Lung microvascular endothelial cell (primary cell): ENCODE data around the gene MRPL1. TPM values are rescaled to one million over a fixed set of nuclear protein-coding genes. Genes with fewer than 3 reads are reported as not detected.
"Not testable (repeated sequence)": the region's sequence is repeated elsewhere in the genome, so short reads cannot be mapped to it uniquely, and the experiment has no call there.

Experiments
- DNase-seq, 2 donors: peaks; one replicate each; pipeline versions ENCODE4 v3.0.0 to v3.0.0-alpha.2; 2010; ENCODE audit warnings: low read depth in 2 of 2
- total RNA-seq: library from RNA; depleted of rRNA; stranded (reverse); fragments of >200 nt; gene quantifications from 2 replicates; pipeline ENCODE4 v1.2.1, GENCODE V29; 2014

The MRPL1 gene
- total RNA-seq, 1 donor from 2014 or later = 18.3 TPM

DNA sequence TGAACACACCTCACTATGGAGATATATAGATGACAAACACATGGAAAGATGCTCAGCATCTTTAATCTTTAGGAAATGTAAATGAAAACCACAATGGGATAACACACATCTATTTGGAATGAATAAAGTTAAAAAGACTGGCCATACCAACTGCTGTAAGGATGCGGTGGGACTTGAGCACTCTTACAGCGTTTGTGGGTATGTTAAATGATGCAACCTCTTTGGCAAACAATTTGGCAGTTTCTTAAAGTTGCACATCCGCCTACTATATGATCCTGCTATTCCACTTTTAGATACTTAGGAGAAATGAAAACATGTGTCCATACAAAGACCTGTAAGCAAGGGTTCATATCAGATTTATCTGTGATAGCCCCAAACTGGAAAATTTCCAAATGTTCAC, 50.7 kb downstream of the MRPL1 start:
- DNase-seq = no peak

DNA sequence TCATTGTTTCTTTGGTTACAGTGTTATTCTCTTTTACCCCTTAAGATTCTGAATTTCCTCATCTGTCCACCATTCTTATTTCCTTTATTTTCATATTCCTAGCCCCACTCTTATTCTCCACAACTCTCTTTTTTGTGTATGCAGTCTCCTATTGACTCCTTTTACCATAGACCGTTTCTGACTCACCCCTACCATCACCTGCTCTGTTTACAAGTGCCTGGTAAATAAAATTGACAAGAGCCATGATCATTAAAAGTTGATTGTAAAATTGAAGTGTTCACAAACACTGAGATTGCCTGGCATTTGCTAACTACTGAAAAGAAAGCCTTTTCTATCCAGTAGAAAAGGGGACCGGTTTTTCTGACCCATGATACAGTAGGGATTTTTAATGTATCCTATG, 54.4 kb downstream of the MRPL1 start:
- DNase-seq = no peak

DNA sequence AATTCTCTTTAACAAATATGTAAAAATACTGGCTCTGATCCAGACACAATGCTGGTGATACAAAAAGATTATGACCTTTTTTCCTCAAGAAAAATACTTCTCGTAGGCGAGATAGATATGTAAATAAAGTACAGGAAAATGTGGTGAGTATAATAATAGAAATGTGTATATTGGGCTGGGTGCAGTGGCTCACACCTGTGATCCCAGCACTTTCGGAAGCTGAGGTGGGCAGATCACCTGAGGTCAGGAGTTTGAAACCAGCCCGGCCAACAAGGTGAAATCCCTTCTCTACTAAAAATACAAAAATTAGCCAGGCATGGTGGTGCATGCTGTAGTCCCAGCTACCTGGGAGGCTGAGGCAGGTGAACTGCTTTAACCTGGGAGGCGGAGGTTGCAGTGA, 55.0 kb downstream of the MRPL1 start:
- DNase-seq = no peak

DNA sequence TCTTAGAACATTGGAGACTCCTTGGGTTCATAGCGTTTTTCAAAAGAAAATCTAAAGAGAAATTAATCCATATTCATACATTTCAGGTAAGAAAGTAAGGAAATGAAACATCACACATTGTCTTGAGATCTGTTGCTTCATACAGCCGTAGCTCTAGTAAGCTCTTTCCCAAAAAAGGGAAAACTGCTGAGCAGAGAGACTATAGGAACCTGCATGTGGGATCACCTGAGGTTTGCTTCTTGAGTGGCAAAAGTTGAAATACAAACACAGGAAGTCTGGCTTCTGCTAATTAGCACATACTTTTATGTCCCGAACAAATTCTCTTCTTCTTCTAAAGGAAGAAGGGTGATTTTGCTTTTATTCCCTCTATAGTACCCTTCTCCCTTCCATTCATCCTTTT, 57.7 kb downstream of the MRPL1 start:
- no peak for DNase-seq

DNA sequence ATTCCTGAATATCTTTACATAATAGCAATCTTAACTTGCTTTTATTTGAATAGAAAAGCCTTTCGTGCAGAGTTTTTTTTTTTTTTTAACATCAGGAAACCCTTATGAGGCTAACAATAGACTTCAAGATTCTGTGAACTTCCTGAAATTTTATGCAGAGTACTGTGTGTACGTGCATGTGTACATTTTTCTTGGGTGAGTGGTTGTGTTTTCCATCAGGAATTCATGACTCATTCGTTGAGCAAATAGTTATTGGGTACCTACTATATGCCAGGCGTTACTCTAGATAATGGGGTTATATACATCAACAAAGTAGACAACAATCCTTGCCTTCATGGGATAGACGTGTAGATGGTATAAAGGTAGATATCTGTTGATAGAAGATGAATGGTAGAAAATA, 59.1 kb downstream of the MRPL1 start:
- DNase-seq = peak; percentile 60 to 98

DNA sequence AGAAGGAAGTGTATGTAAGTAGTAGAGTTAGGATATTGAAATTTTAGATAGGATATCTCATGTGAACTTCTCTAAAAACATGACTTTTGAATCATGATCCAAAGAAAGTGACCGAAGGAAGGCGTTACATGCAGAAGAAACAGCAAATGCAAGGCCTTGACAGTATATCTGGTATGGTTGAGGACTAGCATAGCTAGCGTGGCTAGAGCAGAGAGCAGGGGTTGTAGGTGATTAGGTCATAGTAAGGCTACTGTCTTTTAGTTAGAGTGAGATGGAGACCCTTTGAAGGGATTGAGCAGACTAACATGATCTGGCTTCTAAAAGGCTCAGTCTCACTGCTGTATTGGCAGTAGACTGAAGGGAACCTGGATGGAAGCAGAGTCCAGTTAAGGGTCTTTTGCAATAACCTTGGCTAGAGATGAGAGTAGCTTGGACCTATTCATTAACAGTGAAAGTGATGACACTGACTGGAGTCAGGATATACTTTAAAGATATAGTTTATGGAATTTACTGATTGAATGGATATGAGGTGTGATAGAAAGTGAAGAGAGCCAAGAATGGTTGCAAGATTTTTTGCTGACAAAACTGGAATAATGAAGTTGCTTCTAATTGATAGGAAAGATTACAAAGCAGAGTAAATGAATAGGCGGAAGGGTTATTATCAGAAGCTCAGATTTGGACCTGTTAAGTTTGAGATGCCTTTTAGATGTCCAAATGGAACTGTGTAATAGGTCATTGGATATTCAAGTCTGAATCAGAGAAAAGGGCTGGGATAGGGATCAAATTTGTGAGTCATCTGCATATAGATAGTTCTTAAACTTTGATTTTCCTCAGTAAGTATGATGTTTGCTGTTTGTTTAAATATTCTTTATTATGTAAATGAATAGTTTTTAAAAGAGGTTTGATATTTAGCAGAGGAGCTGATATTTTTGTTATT, 59.8 kb downstream of the MRPL1 start:
- peak in 1 of 2 donors; percentile 61 for DNase-seq

DNA sequence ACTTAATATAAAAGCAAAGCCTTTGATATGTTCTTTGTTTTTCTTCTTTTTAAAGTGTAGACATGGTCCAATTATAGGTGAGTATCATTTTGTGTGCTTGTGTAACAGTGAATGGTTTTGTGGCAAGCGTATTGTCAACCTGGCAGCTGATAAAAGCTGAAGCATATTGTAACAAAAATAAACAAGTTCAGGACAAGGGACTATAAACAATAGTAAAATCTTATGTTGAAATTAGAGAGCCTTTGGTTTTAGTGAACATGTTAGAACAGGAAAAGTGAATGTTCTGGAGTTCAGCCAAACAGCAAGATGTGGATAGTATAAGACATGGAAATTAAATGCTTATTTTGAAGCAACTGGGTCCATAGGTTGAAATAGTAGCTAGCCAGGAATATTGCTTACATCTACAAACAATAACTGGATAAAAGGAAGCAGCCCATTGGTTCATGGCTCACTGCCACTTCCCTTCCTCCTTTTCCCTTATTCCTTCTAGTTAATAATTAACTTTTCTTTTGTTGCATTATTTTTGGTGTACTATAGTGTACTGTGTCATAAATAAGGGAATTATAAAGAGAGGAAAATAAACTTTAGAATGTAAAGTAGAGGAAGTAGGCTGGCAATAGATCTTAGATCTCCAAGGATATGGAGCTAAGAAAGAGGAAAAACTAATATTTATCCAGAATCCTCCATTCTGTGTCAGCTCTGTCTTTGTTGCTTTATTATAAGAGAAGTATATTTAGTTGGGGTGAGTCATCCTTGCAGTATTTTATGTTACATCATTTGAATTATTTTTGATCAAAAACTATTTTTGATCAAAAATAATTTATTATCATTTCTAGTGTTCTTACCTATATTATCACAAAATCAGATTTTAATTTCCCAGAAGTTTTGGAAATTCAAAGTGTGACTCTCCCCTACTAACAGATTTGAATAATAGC, 65.6 kb downstream of the MRPL1 start:
- peak; percentile 41 to 86 for DNase-seq

DNA sequence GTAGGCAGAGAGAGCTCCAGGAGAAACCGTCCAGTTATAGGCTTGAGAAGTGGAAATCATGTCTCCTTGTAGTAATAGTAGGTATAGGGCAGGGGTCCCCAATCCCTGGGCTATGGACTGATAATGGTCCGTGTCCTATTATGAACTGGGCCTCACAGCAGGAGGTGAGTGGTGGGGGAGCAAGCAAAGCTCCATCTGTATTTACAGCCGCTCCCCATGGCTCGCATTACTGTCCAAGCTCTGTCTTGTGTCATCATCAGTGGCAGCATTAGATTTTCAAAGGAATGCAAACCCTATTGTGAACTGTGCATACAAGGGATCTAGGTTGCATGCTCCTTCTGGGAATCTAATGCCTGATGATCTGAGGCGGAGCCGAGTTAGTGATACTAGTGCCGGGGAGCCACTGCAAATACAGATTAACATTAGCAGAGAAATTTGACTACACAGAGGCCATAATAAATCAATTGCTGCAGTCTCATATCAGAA, 67.6 kb downstream of the MRPL1 start:
- no peak for DNase-seq

DNA sequence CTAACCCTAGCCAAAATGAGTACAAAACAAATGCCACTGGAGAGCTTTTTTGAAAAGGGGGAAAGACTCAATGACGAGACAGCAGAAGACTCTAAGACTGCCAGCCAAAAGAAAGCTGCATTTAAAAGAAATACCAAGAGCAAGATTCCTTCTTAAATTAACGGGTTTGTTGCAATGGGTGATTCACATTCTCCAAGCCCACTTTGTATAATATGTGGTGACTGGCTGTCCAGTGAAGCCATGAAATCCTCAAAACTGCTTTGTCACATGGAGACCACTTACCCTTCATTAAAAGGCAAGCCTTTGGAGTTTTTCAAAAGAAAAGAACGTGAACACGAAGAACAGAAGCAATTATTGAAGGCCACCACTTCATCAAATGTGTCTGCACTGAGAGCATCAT, 68.2 kb downstream of the MRPL1 start:
- no peak for DNase-seq

DNA sequence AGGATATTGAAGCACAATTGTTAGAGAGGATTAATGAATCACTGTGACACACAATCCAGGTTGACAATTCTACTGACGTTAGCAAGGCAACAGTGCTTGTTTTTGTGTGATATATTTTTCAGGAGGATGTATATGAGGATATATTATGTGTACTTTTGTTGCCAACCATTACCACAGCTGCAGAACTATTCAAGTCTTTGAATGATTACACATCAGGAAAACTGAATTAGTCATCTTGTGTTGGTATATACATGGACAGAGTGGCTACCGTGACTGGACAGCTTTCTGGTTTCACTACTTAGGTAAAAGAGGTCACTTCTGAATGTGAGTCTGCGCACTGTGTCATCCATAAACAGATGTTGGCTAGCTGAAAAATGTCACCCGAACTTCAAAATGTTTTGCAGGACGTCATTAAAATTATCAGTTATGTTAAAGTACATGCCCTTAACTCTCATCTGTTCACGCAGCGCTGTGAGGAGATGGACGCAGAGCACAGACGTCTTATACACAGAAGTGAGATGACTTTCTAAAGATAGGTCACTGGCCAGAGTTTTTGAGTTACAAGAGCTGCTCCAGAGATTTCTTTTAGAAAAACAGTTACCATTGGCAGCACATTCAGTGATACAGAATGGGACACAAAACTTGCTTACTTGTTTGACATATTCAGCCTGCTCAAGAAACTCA, 69.0 kb downstream of the MRPL1 start:
- peak; percentile 54 to 98 for DNase-seq

DNA sequence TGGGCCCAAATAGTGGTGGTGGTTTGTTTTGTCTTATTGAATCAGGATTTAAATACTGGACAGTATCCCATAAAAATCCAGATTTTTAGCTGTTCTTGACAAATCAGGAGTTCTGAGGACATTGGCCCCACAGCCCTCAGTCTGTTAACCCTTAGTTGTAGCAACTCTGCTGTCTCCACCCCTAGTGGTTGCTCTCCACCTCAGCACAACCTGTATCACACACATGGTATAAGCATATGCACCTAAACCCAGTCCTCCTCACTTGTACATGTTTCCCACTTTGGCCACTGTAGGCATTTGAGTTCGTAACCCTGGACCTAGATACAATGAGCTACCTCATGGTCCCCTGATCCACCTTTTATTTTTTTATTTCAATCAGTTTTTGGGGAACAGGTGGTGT, 75.9 kb downstream of the MRPL1 start:
- DNase-seq = no peak

DNA sequence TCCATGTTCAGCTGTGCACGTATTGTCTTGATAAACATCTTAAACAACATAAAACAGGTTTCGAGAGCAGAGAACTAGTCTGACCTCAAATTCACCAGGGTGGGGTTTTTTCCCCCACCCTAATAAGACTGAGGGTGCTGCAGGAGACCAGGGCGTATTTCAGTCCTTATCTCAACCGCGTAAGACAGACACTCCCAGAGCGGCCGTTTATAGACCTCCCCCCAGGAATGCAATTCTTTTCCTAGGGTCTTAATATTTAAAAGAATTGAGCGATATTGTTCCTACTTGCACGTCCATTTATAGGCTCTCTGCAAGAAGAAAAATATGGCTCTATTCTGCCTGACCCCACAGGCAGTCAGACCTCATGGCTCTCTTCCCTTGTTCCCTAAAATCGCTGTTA, 83.3 kb downstream of the MRPL1 start:
- not testable (repeated sequence) for DNase-seq

DNA sequence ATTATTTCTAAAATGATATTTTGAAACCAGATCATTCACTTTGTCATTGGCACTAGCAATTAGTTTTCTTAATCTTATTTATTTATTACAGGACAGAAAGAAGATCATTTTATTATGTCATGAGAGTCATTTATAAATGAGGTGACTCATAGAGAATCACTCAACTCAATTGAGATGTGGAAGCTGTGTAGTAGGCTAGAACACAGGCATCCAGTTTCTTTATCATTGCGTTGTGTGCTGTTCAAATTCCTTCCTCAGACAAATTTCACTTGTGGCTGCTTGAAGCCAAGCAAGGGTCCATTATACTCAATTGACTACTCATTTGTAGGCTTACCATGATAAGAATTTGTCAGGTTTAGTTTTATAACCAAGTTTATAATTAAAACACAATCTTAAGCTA, 87.6 kb downstream of the MRPL1 start:
- DNase-seq = peak in 1 of 2 donors; percentile 9

DNA sequence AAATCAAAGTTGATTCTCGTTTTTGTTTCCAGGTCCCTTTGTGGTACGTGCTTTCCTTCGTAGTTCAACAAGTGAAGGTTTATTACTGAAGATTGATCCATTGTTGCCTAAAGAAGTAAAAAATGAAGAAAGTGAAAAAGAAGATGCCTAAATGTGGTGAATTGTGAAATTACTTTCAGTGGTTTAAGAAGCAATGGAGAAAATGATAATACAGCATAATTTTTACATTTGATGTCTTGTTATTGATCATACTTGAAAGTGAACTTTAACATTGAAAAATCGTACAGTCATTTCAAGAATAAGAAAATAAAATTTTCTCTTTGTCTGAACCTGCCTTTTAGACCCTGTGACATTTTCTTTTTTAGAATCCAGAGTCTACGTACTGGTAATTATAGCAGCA, 89.8 kb downstream of the MRPL1 start:
- no peak for DNase-seq

DNA sequence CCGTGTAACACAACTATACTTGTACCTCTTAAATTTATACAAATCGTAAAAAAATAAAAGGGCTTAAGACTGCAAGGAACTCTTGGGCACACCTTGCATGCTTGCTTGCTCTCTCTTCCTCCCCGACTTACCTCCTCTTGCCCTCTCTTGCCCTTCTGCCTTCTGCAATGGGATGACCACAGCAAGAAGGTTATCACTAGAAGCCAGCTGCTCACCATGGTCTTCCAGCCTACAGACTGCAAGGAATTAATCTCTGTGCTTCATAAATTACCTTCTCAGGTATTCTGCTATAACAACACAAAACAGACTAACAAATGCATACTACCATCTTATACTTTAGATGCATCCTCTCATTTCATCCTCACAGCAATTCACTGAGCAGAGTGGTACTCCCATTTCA, 92.1 kb downstream of the MRPL1 start:
- DNase-seq = no peak

DNA sequence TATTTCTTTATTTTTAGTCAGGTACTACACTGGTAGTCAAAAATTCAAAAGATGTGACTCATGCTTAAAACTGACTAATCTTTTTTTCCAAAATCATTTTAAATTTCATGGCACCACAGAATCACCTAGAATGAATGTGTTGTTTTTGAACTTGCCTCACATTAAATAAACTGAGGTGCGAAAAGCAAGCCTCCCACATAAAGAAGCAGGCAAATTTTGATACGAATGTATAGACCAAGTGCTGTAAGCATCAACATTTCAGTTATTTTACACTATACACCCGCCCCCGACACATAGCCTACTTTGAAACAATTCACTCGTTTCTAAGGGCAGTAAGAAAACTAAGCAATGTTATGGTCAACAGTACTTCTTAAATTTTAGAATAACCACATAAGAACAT, 94.3 kb downstream of the MRPL1 start:
- no peak for DNase-seq

DNA sequence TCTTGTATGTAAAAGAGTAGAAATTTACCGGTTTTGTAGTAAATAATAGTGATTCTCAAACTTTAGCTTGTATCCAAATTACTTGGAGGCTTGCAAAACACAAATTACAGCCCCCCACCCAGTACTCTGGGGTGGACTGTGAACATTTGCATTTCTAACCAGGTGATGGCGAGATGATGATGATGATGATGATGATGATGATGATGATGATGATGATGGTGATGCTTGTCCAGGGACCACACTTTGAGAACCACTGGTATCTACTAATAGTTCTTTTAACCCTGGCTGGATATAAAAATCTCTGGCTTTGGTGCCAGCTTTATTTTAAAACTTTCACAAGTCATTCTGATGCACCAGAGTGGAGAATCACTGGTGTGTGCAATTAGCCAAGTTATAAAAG, 96.3 kb downstream of the MRPL1 start:
- DNase-seq = no peak

DNA sequence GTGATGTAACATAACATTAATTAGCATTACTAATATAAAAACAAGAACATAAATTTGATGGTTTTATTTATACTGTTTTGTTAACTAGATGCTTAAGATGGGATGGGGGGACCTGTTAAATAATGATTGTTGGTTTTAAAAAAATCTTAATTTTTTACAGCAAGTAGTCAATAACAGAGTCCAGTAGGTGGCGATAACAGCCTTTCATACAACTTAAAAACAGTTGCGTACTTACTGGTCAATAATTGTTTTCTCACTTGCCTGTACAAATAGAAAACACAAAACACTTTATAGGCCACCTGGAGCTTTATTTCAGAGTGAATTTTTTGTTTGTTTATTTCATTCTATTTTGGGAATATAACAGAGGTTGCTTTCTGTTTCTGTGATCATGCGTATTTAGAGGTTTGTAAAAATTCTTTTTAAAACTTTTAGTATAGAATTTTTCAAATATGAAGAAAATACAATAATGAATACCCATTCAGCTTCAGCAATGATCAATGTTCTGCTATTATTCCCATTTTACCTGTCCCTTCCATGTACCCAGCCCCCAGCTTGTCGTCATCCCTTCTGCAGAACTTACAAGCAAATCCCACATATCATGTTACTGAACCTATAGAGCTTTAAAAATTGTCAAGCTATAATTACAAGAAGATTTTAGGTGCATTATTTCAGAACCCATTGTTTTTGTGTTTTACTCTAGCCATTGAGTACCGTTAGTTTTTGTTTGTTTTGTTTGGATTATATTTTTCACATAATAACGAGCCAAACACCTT, 97.1 kb downstream of the MRPL1 start:
- peak; percentile 70 to 71 for DNase-seq

DNA sequence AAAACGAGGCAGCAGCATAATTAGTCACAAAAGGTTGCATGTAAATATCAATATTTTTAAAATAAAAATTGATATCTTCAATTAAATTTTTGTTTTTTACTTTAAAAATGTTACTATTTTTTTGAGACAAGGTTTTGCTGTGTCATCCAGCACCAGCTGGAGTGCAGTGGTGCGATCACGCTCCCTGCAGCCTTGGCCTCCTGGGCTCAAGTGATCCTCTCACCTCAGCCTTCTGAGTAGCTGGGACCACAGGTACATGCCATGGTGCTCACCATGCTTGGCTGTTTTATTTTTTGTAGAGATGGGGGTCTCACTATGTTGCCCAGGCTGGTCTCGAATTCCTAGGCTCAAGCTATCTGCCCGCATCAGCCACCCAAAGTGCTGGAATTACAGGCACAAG, 97.7 kb downstream of the MRPL1 start:
- DNase-seq = no peak

DNA sequence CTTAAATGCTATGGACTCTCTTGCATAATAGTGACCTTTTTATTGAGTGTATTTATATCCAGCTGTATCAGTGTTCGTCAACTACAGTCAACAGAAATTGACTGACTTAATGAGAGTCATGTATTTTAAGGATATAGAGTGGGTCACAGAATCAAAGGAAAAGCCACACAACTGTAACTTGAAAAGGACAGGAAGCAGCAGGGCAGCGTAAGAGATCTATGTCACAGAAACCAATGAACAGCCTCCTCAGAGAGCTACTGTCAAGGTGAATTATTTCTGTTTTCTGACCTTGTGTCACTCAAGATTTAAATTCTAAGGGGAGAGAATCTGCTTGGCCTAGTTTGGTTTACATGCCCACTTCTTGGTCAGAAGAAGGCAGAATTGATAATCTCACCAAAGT, 100.4 kb downstream of the MRPL1 start:
- DNase-seq = no peak

DNA sequence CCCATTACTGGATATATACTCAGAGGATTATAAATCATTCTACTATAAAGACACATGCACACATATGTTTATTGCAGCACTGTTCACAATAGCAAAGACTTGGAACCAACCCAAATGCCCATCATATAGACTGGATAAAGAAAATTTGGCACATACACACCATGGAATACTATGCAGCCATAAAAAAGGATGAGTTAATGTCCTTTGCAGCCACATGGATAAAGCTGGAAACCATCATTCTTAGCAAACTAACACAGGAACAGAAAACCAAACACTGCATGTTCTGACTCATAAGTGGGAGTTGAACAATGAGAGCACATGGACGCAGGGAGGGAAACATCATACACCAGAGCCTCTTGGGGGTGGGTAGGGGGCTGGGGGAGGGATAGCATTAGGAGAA, 111.0 kb downstream of the MRPL1 start:
- not testable (repeated sequence) for DNase-seq
